Fibroblast of mammary gland (primary cell): ENCODE results near the gene RNF11.
"Not testable (repeated sequence)": the region's sequence is repeated elsewhere in the genome, so short reads cannot be mapped to it uniquely, and the experiment has no call there.

ENCODE experiments used
- DNase-seq: peaks from one replicate; pipeline ENCODE4 v3.0.0-alpha.2; 2010; ENCODE audit warnings: low read depth
- H3K4me3 ChIP-seq: 2 replicates; pipeline ENCODE4 v1.5.1; 2011; ENCODE audit warnings: low read depth, mild to moderate bottlenecking, low read length, moderate library complexity; ENCODE audit not compliant: control insufficient read depth
- CTCF ChIP-seq: conservative IDR thresholded peaks from 2 replicates; pipeline ENCODE4 v1.5.1; 2011; ENCODE audit warnings: low read depth, low read length, inconsistent platforms; ENCODE audit not compliant: control insufficient read depth, insufficient read depth

Gene RNF11

DNA sequence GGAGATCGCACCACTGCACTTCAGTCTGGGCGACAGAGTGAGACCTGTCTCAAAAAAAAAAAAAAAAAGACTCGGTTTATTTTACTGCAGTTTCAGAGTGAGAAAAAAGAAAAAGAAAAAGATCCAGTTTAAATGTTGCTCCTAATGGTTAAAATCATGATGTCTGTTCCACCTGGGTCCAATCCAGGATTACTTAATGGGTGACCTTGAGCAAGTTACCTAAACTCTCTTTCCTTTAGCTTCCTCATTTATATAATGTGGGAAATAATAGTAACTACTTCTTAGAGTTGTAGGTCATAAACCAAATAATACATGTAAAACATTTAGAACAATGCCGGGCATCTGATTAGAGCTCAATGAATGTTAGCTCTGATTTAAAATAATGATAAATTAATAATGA, 19.4 kb upstream of the RNF11 start:
- no peak for TF ChIP-seq CTCF
- no peak for DNase-seq
- no peak overlapping the region for H3K4me3 ChIP-seq

GRCh38 chr1:51217101-51217500, 19.0 kb upstream of the RNF11 start:
- H3K4me3 ChIP-seq: no peak overlapping the region
- DNase-seq: no peak
- TF ChIP-seq CTCF: no peak

DNA sequence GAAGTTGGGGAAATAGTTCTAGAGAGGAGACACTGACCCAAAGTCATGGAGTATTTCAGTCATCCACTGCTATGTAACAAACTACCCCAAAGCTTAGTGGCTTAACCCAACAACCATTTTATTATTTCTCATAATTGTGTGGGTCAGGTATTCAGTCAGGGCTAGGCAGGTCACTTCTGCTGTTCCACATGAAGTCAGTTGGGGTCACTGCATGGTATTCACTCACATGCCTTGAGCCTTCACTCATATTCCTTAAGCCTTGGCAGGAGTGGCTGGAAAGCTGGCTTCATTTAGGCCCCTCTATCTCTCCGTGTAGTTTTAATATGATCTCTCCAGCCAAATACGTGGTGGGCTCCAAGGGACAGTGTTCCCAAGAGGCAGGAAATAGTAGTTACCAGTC, 17.5 kb upstream of the RNF11 start:
- no peak for DNase-seq
- H3K4me3 ChIP-seq: no peak overlapping the region
- TF ChIP-seq CTCF: no peak

DNA sequence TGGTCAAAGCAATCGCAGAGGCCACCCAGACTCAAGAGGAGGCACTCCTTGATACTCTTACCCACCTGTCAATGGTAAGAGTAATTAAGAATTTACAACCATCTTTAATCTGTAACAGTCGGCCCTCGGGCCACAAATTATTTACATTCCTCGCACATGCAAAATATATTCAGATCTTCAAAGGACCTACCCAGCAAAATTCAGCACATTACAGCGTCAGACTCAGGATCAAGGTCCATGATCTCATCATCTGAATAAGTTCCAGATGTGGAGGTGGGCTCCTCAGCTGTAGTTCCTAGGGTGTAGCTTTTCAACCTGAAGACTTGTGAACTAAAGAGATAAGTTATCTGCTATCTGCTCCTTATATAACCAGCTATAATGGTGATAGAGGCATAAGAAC, 17.1 kb upstream of the RNF11 start:
- no peak for DNase-seq
- no peak overlapping the region for H3K4me3 ChIP-seq
- TF ChIP-seq CTCF: no peak

DNA sequence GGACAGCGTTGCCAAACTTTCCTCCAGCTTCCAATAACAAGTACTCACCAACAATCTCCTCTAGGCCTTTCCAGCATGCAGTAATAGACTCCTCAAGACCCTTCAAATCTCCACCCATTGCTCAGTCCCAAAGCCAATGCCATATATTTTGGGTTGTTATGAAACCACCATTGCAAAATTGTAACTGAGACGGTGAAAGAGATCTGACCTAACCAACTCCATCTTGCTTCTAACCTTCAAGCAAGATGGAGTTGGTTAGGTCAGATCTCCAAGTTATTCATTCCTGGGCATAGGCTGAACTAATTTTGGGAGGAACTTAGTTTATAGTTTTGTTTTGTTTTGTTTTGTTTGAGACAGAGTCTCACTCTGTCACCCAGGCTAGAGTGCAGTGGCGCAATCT, 14.5 kb upstream of the RNF11 start:
- H3K4me3 ChIP-seq, DNase-seq: not testable (repeated sequence)

- no peak for DNase-seq
- no peak overlapping the region for H3K4me3 ChIP-seq
- no peak for TF ChIP-seq CTCF
These were observed 13.8 kb upstream of the RNF11 start for GRCh38 chr1:51222136-51222787.

DNA sequence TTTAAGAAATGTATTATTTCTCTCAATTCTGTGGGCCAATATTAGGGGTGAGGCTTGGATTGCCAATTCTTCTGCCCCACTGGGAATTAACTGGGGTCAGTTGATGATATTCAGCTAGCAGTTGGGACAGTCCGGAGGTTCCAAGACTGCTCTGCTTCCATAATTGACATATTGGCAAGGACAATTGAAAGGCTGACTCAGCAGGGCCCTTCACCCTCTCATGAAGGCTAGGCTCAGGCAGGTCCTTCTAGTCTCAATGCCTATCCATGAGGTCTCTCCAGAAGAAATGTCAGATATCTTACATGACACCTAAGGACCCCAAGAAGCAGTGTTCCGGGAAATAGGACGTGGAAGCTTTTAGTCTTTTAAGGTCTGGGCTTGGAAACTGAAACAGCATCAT, 13.3 kb upstream of the RNF11 start:
- DNase-seq: no peak
- no peak for TF ChIP-seq CTCF
- H3K4me3 ChIP-seq: no peak overlapping the region
